SU-DHL-6 (cell line): Measurements from ENCODE around the gene DCAF5.
"Not testable (repeated sequence)": the region's sequence is repeated elsewhere in the genome, so short reads cannot be mapped to it uniquely, and the experiment has no call there.

Experiments used
- H2AFZ ChIP-seq: fragments of 200-600 bp; sonication (generic); 2 replicates; pipeline ENCODE4 v1.6.1; 2014; ENCODE audit warnings: low read depth, mild to moderate bottlenecking, moderate library complexity, mixed read lengths, antibody characterized with exemption, low read length; ENCODE audit not compliant: severe bottlenecking
- H3F3A ChIP-seq: fragments of 200-600 bp; shearing (Covaris generic); 2 replicates; pipeline ENCODE4 v1.6.0; 2016; ENCODE audit warnings: antibody characterized with exemption, mild to moderate bottlenecking; ENCODE audit not compliant: insufficient read depth
- H3K27ac ChIP-seq: fragments of 200-600 bp; sonication (generic); 2 replicates; pipeline ENCODE4 v1.5.1; 2016; ENCODE audit warnings: low read depth, mild to moderate bottlenecking, low read length, moderate library complexity, mixed read lengths
- H3K27me3 ChIP-seq: fragments of 200-600 bp; sonication (generic), shearing (Covaris generic); 2 replicates; pipeline ENCODE4 v1.6.0; 2014; ENCODE audit warnings: mild to moderate bottlenecking, low read length
- H3K36me3 ChIP-seq: fragments of 200-600 bp; sonication (generic); 2 replicates; pipeline ENCODE4 v1.6.1; 2014; ENCODE audit warnings: mild to moderate bottlenecking, low read length, mixed read lengths
- H3K4me2 ChIP-seq: fragments of 300-600, 200-600 bp; shearing (Covaris generic), sonication (generic); 2 replicates; pipeline ENCODE4 v1.6.0; 2014; ENCODE audit warnings: low read length, low read depth, mild to moderate bottlenecking; ENCODE audit not compliant: poor library complexity, severe bottlenecking
- H3K4me3 ChIP-seq: fragments of 200-600 bp; sonication (generic); 2 replicates; pipeline ENCODE4 v1.5.1; 2014; ENCODE audit warnings: antibody characterized with exemption, low read length, mild to moderate bottlenecking, mixed read lengths; ENCODE audit not compliant: insufficient read depth, poor library complexity, severe bottlenecking
- H3K79me2 ChIP-seq: fragments of 200-600 bp; sonication (generic); 2 replicates; pipeline ENCODE4 v1.6.1; 2014; ENCODE audit warnings: mild to moderate bottlenecking, low read length, moderate library complexity; ENCODE audit not compliant: insufficient read depth
- H3K9ac ChIP-seq: fragments of 200-600 bp; sonication (generic); 2 replicates; pipeline ENCODE4 v1.7.0; 2014; ENCODE audit warnings: mild to moderate bottlenecking, low read length
- H3K9me2 ChIP-seq: fragments of 200-600 bp; sonication (generic); replicated peaks from 2 replicates; pipeline ENCODE4 v1.6.1; 2014; ENCODE audit warnings: low read length; ENCODE audit not compliant: insufficient read depth
- H3K9me3 ChIP-seq: fragments of 200-600 bp; sonication (generic); 2 replicates; pipeline ENCODE4 v1.6.1; 2014; ENCODE audit warnings: low read length, mixed read lengths; ENCODE audit not compliant: insufficient read depth
- H4K20me1 ChIP-seq: fragments of 200-600 bp; sonication (generic); 2 replicates; pipeline ENCODE4 v1.6.1; 2014; ENCODE audit warnings: low read depth, mild to moderate bottlenecking, antibody characterized with exemption, low read length, moderate library complexity, mixed read lengths
- EZH2phosphoT487 ChIP-seq: fragments of 200-600 bp; sonication (generic), shearing (Covaris generic); conservative IDR thresholded peaks from 2 replicates; pipeline ENCODE4 v1.6.1; 2018; ENCODE audit warnings: mild to moderate bottlenecking, antibody characterized with exemption, low read length, moderate library complexity, mixed read lengths
- TF ChIP-seq, protein P1 (sequence below): fragments of 200-600 bp; sonication (generic); IDR thresholded peaks from one replicate; pipeline ENCODE4 v1.5.1; 2017; ENCODE audit warnings: antibody characterized with exemption, mild to moderate bottlenecking, low read length, moderate library complexity; ENCODE audit not compliant: insufficient read depth, poor library complexity, severe bottlenecking

DCAF5 gene

GRCh38 chr14:69191340-69192111, 38.6 kb upstream of the DCAF5 start, which contains the start of gene EXD2:
Gene EXD2, plus strand, starts transcription at chr14:69191498. Its CDS starts 17,973 bp downstream, at chr14:69209471.
- Histone ChIP-seq H3F3A (no peaks in the 10 kb centered on the region), H3K27ac (no peak within 1 kb of the TSS), H3K36me3 (no peaks in the 10 kb centered on the region), H4K20me1 (no peaks in the 10 kb centered on the region), H3K4me3 (no peak within 1 kb of the TSS), H3K9me2 (no peaks in the 10 kb centered on the region), H3K79me2 (no peaks in the 10 kb centered on the region), H3K4me2 (peak within 1 kb of the TSS; percentile 19), H3K9ac (no peak within 1 kb of the TSS), H3K9me3 (no peaks in the 10 kb centered on the region), H2AFZ (no peak within 1 kb of the TSS), H3K27me3 (no peaks in the 10 kb centered on the region)
- TF ChIP-seq EZH2phosphoT487, result no peak
- TF ChIP-seq, protein P1, sequence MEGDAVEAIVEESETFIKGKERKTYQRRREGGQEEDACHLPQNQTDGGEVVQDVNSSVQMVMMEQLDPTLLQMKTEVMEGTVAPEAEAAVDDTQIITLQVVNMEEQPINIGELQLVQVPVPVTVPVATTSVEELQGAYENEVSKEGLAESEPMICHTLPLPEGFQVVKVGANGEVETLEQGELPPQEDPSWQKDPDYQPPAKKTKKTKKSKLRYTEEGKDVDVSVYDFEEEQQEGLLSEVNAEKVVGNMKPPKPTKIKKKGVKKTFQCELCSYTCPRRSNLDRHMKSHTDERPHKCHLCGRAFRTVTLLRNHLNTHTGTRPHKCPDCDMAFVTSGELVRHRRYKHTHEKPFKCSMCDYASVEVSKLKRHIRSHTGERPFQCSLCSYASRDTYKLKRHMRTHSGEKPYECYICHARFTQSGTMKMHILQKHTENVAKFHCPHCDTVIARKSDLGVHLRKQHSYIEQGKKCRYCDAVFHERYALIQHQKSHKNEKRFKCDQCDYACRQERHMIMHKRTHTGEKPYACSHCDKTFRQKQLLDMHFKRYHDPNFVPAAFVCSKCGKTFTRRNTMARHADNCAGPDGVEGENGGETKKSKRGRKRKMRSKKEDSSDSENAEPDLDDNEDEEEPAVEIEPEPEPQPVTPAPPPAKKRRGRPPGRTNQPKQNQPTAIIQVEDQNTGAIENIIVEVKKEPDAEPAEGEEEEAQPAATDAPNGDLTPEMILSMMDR, result no peak

- Histone ChIP-seq H3K27me3 (no peaks in the 10 kb centered on the region), H3K36me3 (no peaks in the 10 kb centered on the region), H3K9ac (no peak overlapping the region), H2AFZ (no peak overlapping the region), H3K27ac (no peak overlapping the region), H4K20me1 (no peaks in the 10 kb centered on the region), H3K79me2 (no peaks in the 10 kb centered on the region), H3F3A (no peaks in the 10 kb centered on the region), H3K4me2 (no peak overlapping the region), H3K4me3 (no peak overlapping the region), H3K9me2 (no peaks in the 10 kb centered on the region), H3K9me3 (no peaks in the 10 kb centered on the region)
- TF ChIP-seq, protein P1, result no peak
- TF ChIP-seq EZH2phosphoT487, result no peak
Measured at GRCh38 chr14:69190191-69190590, 37.3 kb upstream of the DCAF5 start.

DNA sequence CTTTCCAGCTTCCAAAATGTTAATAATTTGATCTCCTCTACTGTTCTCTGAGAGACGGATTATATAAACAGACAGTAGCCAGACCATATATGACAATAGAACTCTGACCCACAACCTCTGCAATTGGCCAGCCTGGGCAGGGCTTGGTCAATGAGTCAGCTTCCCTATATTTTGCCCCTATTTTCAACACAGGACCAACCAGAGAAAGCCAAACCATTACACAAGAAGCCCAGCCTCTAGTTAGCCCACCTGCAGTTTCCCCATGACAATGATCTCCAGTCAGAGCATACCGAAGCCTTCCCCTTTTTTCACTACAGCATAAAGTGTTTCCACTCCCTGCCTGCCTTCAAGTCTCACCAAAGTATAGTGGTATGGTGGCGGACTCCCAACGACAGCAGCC, 30.8 kb upstream of the DCAF5 start:
- no peak overlapping the region for H3K9ac ChIP-seq
- H2AFZ ChIP-seq, result no peak overlapping the region
- H3K4me2 ChIP-seq, result no peak overlapping the region

GRCh38 chr14:69182580-69182979, 29.7 kb upstream of the DCAF5 start:
- not testable (repeated sequence) for H3F3A ChIP-seq, H3K4me2 ChIP-seq, H2AFZ ChIP-seq, H3K9ac ChIP-seq, H3K9me3 ChIP-seq, H3K36me3 ChIP-seq, H3K4me3 ChIP-seq, H3K79me2 ChIP-seq, H3K27ac ChIP-seq, H3K27me3 ChIP-seq, H4K20me1 ChIP-seq, H3K9me2 ChIP-seq

More for the DNA sequence above, 30.8 kb upstream of the DCAF5 start:
- TF ChIP-seq, protein P1, result no peak
- no peak for TF ChIP-seq EZH2phosphoT487
- H3K27ac ChIP-seq, result no peak overlapping the region
- no peak overlapping the region for H3K4me3 ChIP-seq
- no peaks in the 10 kb centered on the region for H3F3A ChIP-seq
- no peaks in the 10 kb centered on the region for H4K20me1 ChIP-seq
- no peaks in the 10 kb centered on the region for H3K36me3 ChIP-seq
- H3K9me3 ChIP-seq, result no peaks in the 10 kb centered on the region
- H3K79me2 ChIP-seq, result no peaks in the 10 kb centered on the region
- H3K9me2 ChIP-seq, result no peaks in the 10 kb centered on the region
- H3K27me3 ChIP-seq, result no peaks in the 10 kb centered on the region
